HT1080 (cell line): ENCODE data around the gene LURAP1L. TPM values are rescaled to one million over a fixed set of nuclear protein-coding genes. Genes with fewer than 3 reads are reported as not detected.

Experiments
- DNase-seq: peaks from one replicate; pipeline ENCODE4 v3.0.0-alpha.2; 2015; ENCODE audit warnings: low read depth
- total RNA-seq: library from RNA; depleted of rRNA; stranded (reverse); fragments of >200 nt; shearing (Covaris generic); gene quantifications from 2 replicates; pipeline ENCODE4 v1.2.3, GENCODE V29; 2014

LURAP1L gene
- total RNA-seq, 1 experiment from 2014 or later: 13.5 TPM

GRCh38 chr9:12812710-12813109 lies 37.9 kb downstream of the LURAP1L start:
- DNase-seq: no peak

- no peak for DNase-seq
Observed at GRCh38 chr9:12813533-12813932, 38.7 kb downstream of the LURAP1L start.

- DNase-seq: peak; percentile 98
Observed at GRCh38 chr9:12813960-12814876, 39.4 kb downstream of the LURAP1L start.

- no peak for DNase-seq
Observed at GRCh38 chr9:12814877-12815237, 40.0 kb downstream of the LURAP1L start.

- DNase-seq: no peak
Observed at GRCh38 chr9:12815888-12816287, 41.1 kb downstream of the LURAP1L start.

GRCh38 chr9:12816656-12817101 lies 41.9 kb downstream of the LURAP1L start:
- no peak for DNase-seq

- peak; percentile 69 for DNase-seq
Observed at GRCh38 chr9:12817702-12818101, 42.9 kb downstream of the LURAP1L start.

- no peak for DNase-seq
Observed at GRCh38 chr9:12818431-12819000, 43.7 kb downstream of the LURAP1L start.

GRCh38 chr9:12819436-12820185 lies 44.8 kb downstream of the LURAP1L start:
- DNase-seq: no peak

GRCh38 chr9:12822111-12822510 lies 47.3 kb downstream of the LURAP1L start:
- no peak for DNase-seq

GRCh38 chr9:12826924-12827565 lies 52.2 kb downstream of the LURAP1L start:
- DNase-seq: no peak

- DNase-seq: no peak
Observed at GRCh38 chr9:12833701-12834100, 58.9 kb downstream of the LURAP1L start.

- DNase-seq: no peak
Observed at GRCh38 chr9:12838546-12838945, 63.7 kb downstream of the LURAP1L start.

- DNase-seq: no peak
Observed at GRCh38 chr9:12843735-12844134, 68.9 kb downstream of the LURAP1L start.

GRCh38 chr9:12846035-12846434 lies 71.2 kb downstream of the LURAP1L start:
- DNase-seq: no peak

GRCh38 chr9:12847561-12847960 lies 72.7 kb downstream of the LURAP1L start:
- DNase-seq: no peak

- DNase-seq: no peak
Observed at GRCh38 chr9:12849486-12850003, 74.7 kb downstream of the LURAP1L start.

- DNase-seq: no peak
Observed at GRCh38 chr9:12851341-12852090, 76.7 kb downstream of the LURAP1L start.

- peak; percentile 71 for DNase-seq
Observed at GRCh38 chr9:12853051-12853450, 78.2 kb downstream of the LURAP1L start.

- no peak for DNase-seq
Observed at GRCh38 chr9:12854221-12854620, 79.4 kb downstream of the LURAP1L start.

GRCh38 chr9:12855066-12855465 lies 80.2 kb downstream of the LURAP1L start:
- DNase-seq: no peak
